Heart left ventricle (tissue), 16 donors: ENCODE measurements around the gene ASRGL1. TPM values are rescaled to one million over a fixed set of nuclear protein-coding genes. Genes with fewer than 3 reads are reported as not detected.

Experiments used
- ATAC-seq, 4 donors: fragments of 200-7000 bp; cut with Tn5 transposase; one replicate each; pipeline ENCODE4 v1.9.1; 2020 to 2022; ENCODE audit warnings: moderate library complexity in 4 of 4, mild to moderate bottlenecking in 3 of 4, moderate number of reproducible peaks in 1 of 4
- DNase-seq, 5 donors: peaks; one replicate each; pipeline ENCODE4 v3.0.0-alpha.2; 2020
- H3K27ac ChIP-seq, 12 donors: fragments of 200-600 bp; sonication (generic) in 4 of 12; one replicate each; pipeline versions ENCODE4 v1.5.0 to v1.8.0; 2016 to 2022; ENCODE audit warnings: mild to moderate bottlenecking in 2 of 12
- H3K27me3 ChIP-seq, 9 donors: fragments of 200-600 bp; sonication (generic) in 2 of 9; one replicate each; pipeline versions ENCODE4 v1.5.1 to v1.8.0; 2016 to 2022; ENCODE audit warnings: mild to moderate bottlenecking in 3 of 9
- H3K36me3 ChIP-seq, 9 donors: fragments of 200-600 bp; sonication (generic) in 2 of 9; one replicate each; pipeline versions ENCODE4 v1.5.0 to v1.8.0; 2018 to 2022; ENCODE audit warnings: mild to moderate bottlenecking in 2 of 9
- H3K4me1 ChIP-seq, 12 donors: fragments of 200-600 bp; sonication (generic) in 4 of 12; one replicate each; pipeline versions ENCODE4 v1.5.0 to v1.8.0; 2016 to 2022; ENCODE audit warnings: mild to moderate bottlenecking in 3 of 12
- H3K4me3 ChIP-seq, 12 donors: fragments of 200-600 bp; sonication (generic) in 4 of 12; one replicate each; pipeline versions ENCODE4 v1.5.0 to v1.8.0; 2017 to 2022; ENCODE audit warnings: mild to moderate bottlenecking in 9 of 12, moderate library complexity in 4 of 12
- H3K9me3 ChIP-seq, 12 donors: fragments of 200-600 bp; sonication (generic) in 4 of 12; one replicate each; pipeline versions ENCODE4 v1.5.0 to v1.8.0; 2016 to 2022; ENCODE audit warnings: mild to moderate bottlenecking in 1 of 12
- POLR2A ChIP-seq, 2 donors: fragments of 450-650 bp; IDR thresholded peaks; one replicate each; pipeline ENCODE4 v1.6.1; 2017; ENCODE audit warnings: antibody characterized with exemption in 2 of 2, mild to moderate bottlenecking in 2 of 2, moderate library complexity in 2 of 2
- WGBS, 4 donors: extraction: QIAGEN DNeasy Blood & Tissue Kit in 2 of 4; methylation state at CpG; one replicate each; pipeline versions ENCODE4 v1.1.5 to v1.1.7; 2013 to 2018; 5-methylcytosine and 5-hydroxymethylcytosine counted together
- intact Hi-C, 10 donors: fragments of 100-400 bp; cut with DNase I; formaldehyde crosslinking; loops; one replicate each; pipeline versions ENCODE4 v1.11.1 to v1.14.2; 2022
- polyA plus RNA-seq, 2 donors: library from polyadenylated mRNA; stranded (reverse); fragments of 200-250 nt; gene quantifications; one replicate each; pipeline ENCODE4 v1.2.3, GENCODE V29; 2013
- total RNA-seq, 9 donors: library from RNA; depleted of rRNA in 2 of 9; stranded (reverse); fragments of >200 nt in 2 of 9; fragmentation: NEBNext Ultra II Directional in 3 of 9; extraction: Animal tissue kit (Norgen Biotek cat#: 25700) in 3 of 9; gene quantifications; one replicate each; pipeline versions ENCODE4 v1.1.0 to v1.2.4, GENCODE V29; 2016 to 2023
- TF ChIP-seq, protein P1 (sequence below), 12 donors: fragments of 200-600 bp; sonication (generic) in 4 of 12; IDR thresholded peaks; one replicate each; pipeline versions ENCODE4 v1.5.0 to v1.8.0; 2018 to 2022; ENCODE audit warnings: antibody characterized with exemption in 12 of 12, mild to moderate bottlenecking in 5 of 12
- donor health status: ischemic (EF 13 %, LVEDD 7.1; RV severe dilation, severe dysfunction).
- donor health status: healthy with polysubstance abuse.
- donor health status: DM: no; HTN: yes; CAD: no.
- donor health status: DM: no; HTN: no; CAD: no.
- donor health status: ischemic (EF 25% LVEDD 6.9; RV normal size, moderate dysfunction).
- donor health status: ischemic (EF 25% LVEDD 5.7; RV mildly dilated, moderate dysfunction).
- donor health status: healthy.
- donor health status: DM: yes; HTN: yes; CAD: no.
- donor health status: ischemic (EF 35%, LVEDD 5.7; RV mildly dilated, moderate dysfunction).
- donor health status: nonischemic (EF 11% LVEDD 7.7; RV severe dilation, severe dysfunction).
- donor health status: DM: yes; HTN: yes; CAD: no.
- donor health status: PGD.
- donor health status: ischemic (EF 29% LVEDD 5.4; RV normal size, mild dysfunction).
- donor health status: nonischemic (EF 23%, LVEDD 6.1; RV moderate dilation, normal function).

The ASRGL1 gene
- total and polyA plus RNA-seq, 11 donors = 1.4 to 13.2 (median 3.2) TPM

DNA sequence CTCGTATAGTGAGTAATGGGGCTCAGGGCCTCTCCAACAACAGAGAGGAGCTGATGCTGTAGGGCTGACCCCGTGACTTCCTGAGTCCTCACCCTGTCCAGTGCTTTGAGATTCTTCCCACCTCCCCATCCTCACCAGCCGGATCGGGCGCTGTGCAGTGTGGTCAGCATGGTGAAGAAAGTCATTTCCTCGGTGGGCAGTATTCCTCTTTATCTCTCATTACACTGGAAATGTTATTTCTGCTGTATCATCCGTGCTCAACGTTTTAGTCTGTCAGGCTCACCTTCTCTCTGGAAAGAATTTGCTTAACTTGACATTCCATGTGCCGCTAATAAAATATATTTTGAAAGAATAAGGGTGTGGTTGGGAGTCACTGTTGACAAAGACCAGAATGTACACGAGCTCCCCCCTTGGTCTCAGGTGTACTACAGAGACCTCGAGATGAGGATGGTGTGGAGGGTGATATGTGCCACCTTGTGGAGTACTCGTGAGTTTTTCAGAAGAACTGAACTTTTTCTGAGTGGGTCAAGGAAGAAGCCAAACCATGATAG, 55.9 kb downstream of the ASRGL1 start:
- intact Hi-C loops = loop anchor here in 9 of 10 donors (5.0 to 10.0 kb wide), 8 partner anchors 94 to 472 kb away; partner anchors contain the start of gene AHNAK (in 2 of the 9)
- ATAC-seq = no peak
- Histone ChIP-seq H3K27ac (no peak overlapping the region), H3K36me3 (no peaks in the 10 kb centered on the region), H3K9me3 (no peaks in the 10 kb centered on the region), H3K4me1 (peaks cover 3 to 31% (median 17%) of the 10 kb centered on the region in 12 donors), H3K4me3 (no peak overlapping the region), H3K27me3 (no peaks in the 10 kb centered on the region)
- WGBS, 4 donors = 54 to 68% (median 67%) methylated on average over 12 of the region's 12 CpGs
- no peak for DNase-seq
- TF ChIP-seq, protein P1, sequence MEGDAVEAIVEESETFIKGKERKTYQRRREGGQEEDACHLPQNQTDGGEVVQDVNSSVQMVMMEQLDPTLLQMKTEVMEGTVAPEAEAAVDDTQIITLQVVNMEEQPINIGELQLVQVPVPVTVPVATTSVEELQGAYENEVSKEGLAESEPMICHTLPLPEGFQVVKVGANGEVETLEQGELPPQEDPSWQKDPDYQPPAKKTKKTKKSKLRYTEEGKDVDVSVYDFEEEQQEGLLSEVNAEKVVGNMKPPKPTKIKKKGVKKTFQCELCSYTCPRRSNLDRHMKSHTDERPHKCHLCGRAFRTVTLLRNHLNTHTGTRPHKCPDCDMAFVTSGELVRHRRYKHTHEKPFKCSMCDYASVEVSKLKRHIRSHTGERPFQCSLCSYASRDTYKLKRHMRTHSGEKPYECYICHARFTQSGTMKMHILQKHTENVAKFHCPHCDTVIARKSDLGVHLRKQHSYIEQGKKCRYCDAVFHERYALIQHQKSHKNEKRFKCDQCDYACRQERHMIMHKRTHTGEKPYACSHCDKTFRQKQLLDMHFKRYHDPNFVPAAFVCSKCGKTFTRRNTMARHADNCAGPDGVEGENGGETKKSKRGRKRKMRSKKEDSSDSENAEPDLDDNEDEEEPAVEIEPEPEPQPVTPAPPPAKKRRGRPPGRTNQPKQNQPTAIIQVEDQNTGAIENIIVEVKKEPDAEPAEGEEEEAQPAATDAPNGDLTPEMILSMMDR (IDR thresholded peaks at IDR 0.05) = no peak
- TF ChIP-seq POLR2A (IDR thresholded peaks at IDR 0.05) = no peak

DNA sequence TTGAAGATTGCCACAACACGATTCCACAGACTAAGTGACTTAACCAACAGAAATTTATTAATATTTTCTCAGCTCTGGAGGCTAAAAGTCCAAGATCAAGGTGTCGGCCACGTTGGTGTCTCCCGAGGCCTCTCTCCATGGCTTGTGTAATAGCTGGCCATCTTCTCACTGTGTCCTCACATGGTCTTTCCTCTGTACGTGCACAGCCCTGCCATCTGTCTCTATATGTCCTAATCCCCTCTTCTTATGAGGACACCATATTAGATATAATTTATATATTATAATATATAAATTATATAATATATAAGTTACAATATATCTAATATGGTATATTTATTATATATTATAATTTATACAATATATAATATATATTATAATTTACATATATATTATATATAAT, 56.5 kb downstream of the ASRGL1 start:
- no peak overlapping the region for H3K4me3 ChIP-seq

DNA sequence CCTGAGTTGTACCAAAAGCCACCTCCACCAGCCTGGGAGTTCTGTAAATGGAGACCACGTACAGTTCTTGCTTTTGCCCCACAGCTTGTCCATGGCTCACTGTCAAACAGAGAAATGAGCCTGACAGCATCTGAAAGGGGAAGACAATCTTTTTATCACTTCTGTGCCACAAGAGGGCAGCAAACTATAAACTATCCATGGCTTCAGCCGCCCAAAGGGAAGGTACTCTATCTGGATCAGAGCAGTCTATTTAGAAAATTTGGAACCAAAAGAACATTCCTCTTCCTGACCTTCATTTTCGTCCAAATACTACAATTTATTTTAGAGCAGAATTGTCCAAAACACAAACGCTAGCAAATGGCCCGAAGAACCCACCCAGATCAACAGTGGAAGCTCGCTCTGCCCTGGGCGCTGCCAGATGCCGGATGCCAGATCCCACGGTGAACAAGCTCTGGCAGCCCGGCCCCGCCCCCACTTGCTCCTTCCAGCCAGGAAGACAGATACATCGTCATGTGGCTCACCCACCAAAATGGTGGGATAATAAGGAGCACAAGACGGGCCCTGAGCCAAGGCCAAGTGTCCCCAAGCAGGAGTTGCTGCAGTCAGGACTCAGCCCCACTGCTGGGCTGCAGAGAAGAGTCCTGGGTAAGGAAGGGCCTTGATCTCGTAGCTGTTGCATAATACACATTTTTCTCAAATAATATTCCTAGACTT, 57.7 kb downstream of the ASRGL1 start:
- Histone ChIP-seq H3K9me3 (no peaks in the 10 kb centered on the region), H3K36me3 (no peaks in the 10 kb centered on the region), H3K4me1 (peaks cover 6 to 50% (median 36%) of the 10 kb centered on the region in 12 donors), H3K27ac (peak overlapping the region in 11 of 12 donors; percentile 10 to 82 (median 67)), H3K4me3 (peak overlapping the region in 11 of 12 donors; percentile 21 to 60 (median 45)), H3K27me3 (no peaks in the 10 kb centered on the region)
- ATAC-seq (peak; percentile 71 to 84 (median 82)), DNase-seq (peak; percentile 78 to 88 (median 83))
- no peak for TF ChIP-seq POLR2A (IDR thresholded peaks at IDR 0.05)
- TF ChIP-seq, protein P1 (IDR thresholded peaks at IDR 0.05) = peak; percentile 59 to 85 (median 74)
- 3 to 9% (median 5%) methylated on average over 14 of the region's 14 CpGs for WGBS, 4 donors
- intact Hi-C loops = loop anchor here (1.0 to 10.0 kb wide), 11 partner anchors 92 to 470 kb away; partner anchors contain the start of gene AHNAK (in 2 of the 10)

More for the DNA sequence above, 56.5 kb downstream of the ASRGL1 start:
- 75 to 88% (median 81%) methylated on average over 5 of the region's 5 CpGs for WGBS, 4 donors
- H3K4me1 ChIP-seq = peaks cover 6 to 37% (median 23%) of the 10 kb centered on the region in 12 donors
- H3K9me3 ChIP-seq = no peaks in the 10 kb centered on the region
- no peaks in the 10 kb centered on the region for H3K36me3 ChIP-seq
- no peak overlapping the region for H3K27ac ChIP-seq
- TF ChIP-seq POLR2A (IDR thresholded peaks at IDR 0.05) = no peak
- TF ChIP-seq, protein P1 (IDR thresholded peaks at IDR 0.05) = no peak
- no peak for ATAC-seq
- no peak for DNase-seq
- intact Hi-C loops = loop anchor here in 9 of 10 donors (2.0 to 10.0 kb wide), 9 partner anchors 94 to 471 kb away; partner anchors contain the start of gene AHNAK (in 2 of the 9)
- H3K27me3 ChIP-seq = no peaks in the 10 kb centered on the region
